Vein endothelial cell (primary cell): ENCODE measurements around the gene RNF180. TPM values are rescaled to one million over a fixed set of nuclear protein-coding genes. Genes with fewer than 3 reads are reported as not detected.

Experiments
- total RNA-seq: library from RNA; depleted of rRNA; stranded (reverse); fragments of >200 nt; gene quantifications from 2 replicates; pipeline ENCODE4 v1.2.3, GENCODE V29; 2012

Gene RNF180
- 10.8 and 13.1 TPM in 2 replicates for total RNA-seq

GRCh38 chr5:64165500-64166200 lies at the start of gene RNF180:
Gene RNF180, plus strand, starts transcription at chr5:64165843. Its CDS starts 34,965 bp downstream, at chr5:64200808.

Other genes starting within 250 kb of the RNF180 start
- gene HTR1A, start 203.4 kb upstream of the RNF180 start, total RNA-seq, result not detected in 2 replicates